ENCODE measurements around the gene C6orf15.

Gene C6orf15

GRCh38 chr6:31112478-31112877 is at the start of gene C6orf15:
C6orf15 (minus strand) TSS chr6:31112575; CDS start chr6:31112555, 20 bp downstream.
- DNase-seq = no peak

DNA sequence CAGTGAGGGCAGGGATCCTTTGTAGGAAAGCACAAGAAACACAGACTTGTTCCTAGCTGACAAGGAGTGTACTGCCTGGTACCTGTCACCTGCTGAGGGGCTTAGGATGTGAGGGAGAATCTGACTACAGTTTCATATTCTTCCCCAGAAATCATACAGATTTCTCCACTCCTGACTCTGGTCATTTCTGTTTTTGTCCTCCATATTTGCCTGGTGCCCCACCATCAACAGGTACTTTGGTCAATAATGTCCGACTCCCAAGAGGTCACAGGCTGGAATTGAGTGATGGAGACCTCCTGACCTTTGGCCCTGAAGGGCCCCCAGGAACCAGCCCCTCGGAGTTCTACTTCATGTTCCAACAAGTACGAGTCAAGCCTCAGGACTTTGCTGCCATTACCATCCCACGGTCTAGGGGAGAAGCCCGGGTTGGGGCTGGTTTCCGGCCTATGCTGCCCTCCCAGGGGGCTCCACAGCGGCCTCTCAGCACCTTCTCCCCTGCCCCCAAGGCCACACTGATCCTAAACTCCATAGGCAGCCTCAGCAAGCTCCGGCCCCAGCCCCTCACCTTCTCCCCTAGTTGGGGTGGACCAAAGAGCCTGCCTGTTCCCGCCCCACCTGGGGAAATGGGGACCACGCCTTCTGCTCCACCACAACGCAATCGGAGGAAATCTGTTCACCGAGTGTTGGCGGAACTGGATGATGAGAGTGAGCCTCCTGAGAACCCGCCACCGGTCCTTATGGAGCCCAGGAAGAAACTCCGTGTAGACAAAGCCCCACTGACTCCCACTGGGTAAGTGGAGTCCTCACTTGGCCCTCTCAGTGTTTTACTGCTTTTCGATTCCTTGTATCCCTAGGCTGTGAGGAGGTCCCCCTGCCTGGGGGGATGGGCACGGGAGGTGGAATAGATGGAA is 49.1 kb upstream of the C6orf15 start:
- no peak for DNase-seq

- no peak for DNase-seq
Measured at GRCh38 chr6:31158863-31159855, 46.8 kb upstream of the C6orf15 start.

DNA sequence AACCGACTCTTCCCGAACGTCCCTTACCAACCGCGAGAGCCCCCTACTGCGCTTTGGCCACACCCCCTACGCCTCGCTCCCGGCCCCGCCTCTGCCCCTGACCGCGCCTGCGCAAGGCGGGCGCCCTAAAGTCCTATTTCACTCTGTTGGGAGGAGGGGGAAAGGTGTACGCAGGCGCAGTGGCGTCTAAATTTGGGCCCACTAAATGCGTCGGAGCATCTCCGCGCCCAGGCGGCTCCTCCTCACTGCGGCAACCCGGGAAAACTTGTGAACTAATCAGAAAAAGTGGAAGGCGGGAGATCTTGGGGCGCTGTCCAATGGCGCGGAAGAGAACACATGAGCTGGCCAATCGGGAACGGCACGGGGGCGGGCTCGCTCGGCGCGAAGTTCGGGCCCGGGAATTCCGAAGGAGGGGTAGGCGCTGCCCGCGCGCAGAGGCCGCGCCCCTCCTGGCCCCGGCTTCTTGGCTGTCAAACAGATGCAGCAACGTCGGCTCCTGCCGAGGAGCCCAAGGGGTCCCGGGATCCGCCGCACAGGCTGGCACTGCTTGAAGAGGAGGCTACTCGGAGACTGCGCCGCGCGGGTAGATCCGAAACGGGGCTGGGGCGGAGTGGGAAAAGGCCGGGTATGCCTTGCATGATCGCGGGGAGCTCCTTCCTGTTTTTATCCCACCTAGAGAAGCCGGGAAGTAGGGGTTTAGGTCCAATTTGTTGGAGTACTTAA is 45.9 kb upstream of the C6orf15 start, which contains the start of gene TCF19:
TSS of gene TCF19 (plus strand) at position 450 of the 723 bp plus-strand sequence. CDS start 881 bp downstream, outside the sequence.
- peak; percentile 100 for DNase-seq

- DNase-seq = no peak
Measured at GRCh38 chr6:31157513-31158139, 45.3 kb upstream of the C6orf15 start, which contains the start of gene CCHCR1. CCHCR1 (minus strand) TSS chr6:31157802; CDS start chr6:31157600, 202 bp downstream.

DNA sequence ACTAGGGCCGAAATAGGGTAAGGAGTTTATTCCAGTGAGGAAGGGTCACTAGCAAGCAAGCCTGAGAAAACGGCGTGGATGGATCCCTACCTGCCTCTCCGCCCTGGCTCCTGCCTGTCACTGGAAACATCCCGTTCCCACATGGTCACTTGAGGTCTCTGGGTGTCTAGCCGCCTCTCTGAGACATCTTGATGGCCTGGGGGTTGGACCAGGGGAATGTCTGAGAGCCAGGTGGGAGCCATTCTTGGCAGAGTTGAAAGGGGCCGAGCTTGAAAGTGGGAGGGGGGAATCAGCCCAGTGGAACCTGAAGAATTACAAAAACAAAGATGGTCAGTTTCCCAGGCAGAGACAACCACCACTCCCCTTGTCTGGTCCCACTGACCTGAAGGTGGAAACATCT is 44.3 kb upstream of the C6orf15 start:
- DNase-seq = peak; percentile 32

GRCh38 chr6:31154436-31154835 is 42.1 kb upstream of the C6orf15 start:
- no peak for DNase-seq

DNA sequence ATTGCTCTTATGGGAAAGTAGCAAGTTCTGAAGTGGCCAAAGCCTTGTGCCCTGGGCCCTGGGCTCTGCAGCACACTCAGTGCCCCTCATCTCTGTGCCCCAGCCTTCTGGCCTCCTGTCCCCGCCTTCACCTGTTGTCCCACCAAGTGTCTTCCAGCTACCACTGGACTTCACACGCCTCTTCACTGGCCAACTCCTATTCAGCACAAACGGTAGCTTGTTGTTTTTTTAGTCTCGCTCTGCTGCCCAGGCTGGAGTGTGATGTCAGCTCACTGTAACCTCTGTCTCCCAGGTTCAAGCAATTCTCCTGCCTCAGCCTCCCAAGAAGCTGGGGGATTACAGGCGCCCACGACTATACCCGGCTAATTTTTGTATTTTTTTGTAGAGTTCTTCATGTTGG is 40.4 kb upstream of the C6orf15 start:
- DNase-seq = peak; percentile 82

DNA sequence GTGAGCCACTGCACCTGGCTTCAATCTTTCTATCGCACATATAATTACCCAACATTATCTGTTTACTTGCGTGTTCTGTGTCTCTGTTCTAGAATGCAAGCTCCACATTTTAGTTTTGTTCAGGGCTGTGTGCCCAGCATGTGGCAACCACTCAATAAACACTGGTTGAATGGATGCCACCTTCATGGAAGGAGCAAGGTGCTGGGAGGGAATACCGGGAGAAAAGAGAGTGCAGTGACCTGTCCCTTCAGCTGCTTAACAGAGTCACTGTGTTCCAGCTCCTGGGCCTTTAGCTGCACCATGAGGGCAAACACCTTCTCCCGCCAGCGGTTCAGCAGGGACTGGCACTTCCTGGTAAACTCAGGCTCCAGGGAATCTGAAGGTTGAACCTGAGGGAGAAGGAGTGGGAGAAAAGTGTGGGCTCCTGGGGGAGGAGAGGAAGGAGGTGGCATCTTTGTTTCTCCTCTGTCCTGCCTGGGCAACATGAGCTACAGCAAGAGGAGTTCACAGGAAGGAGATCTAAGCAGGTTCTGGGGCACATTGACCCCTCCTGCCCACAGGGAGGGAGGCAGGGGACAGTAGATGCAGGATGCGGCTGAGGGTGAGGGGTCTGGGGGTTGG is 37.6 kb upstream of the C6orf15 start:
- no peak for DNase-seq

DNA sequence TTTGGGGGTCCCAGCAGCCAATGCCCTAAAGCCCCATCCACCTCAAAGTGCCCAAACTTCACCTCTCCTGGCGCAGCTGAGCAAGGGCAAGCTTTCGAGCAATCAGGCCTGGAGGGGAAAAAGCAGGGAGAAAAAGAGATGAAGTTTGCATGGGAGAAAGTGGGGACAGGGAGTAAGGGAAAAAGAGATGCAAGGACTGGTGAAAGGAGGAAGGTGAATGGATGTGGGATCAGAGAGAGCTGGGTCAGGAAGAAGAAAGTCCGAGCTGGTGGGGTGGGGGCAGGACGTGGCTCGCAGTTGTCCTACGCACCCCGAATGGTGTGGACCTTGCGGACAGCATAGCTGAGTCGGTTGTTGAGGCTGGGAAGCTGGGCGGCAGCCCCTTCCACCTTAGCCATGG is 33.0 kb upstream of the C6orf15 start:
- DNase-seq = no peak

DNA sequence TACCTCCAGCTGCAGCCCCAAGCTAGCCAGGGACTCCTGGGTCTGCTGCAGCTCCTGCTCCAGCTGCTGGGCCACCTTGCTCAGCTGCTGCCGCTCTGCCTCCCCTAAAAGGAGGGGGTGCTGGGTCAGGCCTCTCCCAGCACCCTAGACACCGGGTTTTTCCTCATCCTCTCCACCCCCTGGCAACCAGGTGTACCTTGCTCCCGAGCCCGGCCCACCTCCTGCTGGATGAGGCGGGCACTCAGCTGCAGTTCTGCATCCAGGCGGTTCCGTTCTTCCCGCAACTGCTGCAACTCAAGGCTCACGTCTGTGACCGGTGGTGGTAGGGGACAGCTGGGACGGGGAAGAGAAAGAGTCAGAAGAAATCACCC is 32.6 kb upstream of the C6orf15 start:
- no peak for DNase-seq

- DNase-seq = no peak
Measured at GRCh38 chr6:31144296-31144969, 32.1 kb upstream of the C6orf15 start.

DNA sequence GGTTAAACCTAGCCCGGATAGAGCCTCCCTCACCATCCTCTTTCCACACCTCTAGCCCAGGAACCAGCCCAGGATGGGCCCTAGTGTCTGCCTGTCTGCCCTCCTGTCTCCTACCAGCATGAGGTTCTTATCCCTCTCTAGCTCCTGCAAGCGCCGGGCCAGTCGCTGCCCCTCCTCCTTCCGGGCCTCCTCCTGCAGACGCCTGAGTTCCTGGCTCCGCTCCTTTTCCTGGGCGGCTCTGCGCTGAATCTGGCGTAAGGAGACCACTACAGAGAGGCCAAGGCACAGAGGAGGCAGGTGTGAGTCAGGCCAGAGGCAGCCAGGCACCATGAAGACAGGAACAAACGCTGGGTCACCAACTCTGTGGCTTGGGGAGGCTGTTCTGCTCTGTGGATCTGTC is 30.8 kb upstream of the C6orf15 start:
- DNase-seq = peak; percentile 64

DNA sequence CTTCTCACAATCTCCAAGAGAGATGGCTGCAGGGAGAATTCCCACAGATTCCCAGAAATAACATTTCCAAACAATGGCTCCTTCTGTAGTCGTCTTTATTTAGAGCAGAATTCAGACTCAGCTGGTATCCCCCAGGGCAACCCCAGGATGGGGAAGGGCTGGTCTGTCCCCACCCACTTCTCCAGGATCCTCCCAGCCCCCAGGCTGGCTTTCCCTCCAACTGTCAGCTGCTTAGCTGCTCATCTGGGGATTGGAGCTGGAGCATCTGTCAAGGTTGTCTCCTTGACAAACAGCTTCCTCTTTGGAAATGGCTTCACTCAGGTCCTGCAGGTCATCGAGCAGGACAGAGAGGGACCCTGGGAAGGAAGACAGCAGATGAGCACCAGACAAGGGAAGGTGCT is 30.0 kb upstream of the C6orf15 start:
- DNase-seq = no peak

DNA sequence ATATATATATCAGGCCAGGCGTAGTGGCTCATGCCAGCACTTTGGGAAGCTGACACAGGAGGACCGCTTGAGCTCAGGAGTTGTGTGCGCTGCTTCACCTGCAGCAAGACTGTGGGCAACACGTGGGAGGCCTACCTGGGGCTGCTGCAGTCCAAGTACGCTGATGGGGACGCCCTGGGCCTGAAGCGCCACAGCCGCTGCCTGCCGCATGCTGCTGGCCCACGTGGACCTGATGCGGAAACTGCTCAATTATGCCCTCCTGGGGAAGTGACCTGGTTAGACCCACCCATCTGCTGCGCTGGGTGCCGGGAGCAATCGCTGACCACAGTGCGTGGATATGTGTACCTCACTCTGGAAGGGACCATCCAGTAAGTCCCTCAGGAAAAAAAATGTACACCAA is 28.3 kb upstream of the C6orf15 start:
- no peak for DNase-seq

DNA sequence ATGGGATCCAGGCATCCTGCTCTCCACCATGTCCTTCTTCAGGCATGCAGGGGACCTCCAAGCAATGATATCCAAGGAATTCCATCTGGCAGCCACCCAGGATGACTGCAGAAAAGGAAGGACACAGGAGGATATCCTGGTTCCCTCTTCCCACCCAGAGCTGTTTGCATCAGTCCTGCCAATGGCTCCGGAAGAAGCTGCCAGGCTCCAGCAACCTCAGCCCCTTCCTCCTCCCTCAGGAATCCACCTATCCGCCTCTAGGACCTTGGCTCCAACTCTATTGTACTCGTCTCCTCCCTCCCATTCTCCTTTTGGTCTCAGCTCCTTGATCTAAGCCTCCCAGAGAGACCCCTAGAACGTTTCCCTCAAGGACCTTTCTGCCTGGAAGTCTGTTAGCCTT is 27.2 kb upstream of the C6orf15 start:
- DNase-seq = peak; percentile 64

DNA sequence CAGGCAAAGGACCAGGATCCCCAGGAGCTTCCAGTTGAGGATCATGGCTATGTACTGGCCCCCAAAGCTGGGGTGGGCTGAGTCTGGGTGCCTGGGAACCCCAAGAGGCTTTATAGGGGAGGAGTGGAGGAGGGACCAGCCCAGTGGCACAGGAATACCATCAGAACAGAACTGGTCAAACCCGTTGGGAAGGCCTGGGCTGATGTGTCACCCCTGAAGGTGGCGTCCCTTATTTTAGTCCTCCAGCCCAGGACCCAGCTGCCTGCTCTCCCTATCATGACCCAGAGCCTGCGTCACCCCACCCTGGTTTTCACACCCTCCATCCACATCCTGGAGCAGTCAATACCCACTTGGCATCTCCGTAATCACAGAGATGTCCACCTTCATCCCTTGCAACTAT is 26.6 kb upstream of the C6orf15 start, which contains the start of gene PSORS1C2:
TSS of gene PSORS1C2 (minus strand) at position 85 of the 400 bp plus-strand sequence. CDS start at position 45, 40 bp downstream.
- no peak for DNase-seq

DNA sequence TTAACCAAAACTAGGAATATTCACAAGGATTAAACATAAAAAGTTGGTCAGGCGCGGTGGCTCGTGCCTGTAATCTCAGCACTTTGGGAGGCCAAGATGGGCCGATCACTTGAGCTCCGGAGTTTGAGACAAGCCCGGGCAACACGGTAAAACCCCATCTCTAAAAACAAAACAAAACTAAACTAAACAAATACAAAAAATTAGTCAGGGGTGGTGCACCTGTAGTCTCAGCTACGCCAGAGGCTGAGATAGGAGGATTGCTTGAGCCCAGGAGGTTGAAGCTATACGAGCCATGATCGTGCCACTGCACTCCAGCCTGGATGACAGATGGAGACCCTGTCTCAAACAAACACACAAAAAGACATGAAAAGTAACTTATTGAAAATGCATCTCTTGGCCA is 23.3 kb upstream of the C6orf15 start:
- no peak for DNase-seq

- no peak for DNase-seq
Measured at GRCh38 chr6:31132806-31133205, 20.4 kb upstream of the C6orf15 start.

DNA sequence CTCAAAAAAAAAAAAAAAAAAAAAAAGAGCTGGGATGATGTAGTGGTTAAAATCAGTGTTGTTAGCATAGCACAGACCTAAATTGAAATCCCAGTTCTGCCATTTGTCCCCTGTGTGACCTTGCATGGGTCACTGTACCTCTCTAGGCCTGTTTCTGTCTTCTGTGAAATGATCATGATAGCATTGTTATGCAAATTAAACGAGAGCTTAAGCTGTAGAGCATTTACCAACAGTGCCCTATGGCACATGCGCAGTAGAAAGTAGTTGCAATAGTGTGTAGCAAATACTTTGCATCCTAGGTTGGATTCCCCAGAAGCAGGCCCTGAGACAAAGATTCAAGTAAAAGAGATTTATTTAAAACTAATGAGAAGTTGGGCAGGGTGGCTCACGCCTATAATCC is 19.2 kb upstream of the C6orf15 start:
- DNase-seq = no peak

DNA sequence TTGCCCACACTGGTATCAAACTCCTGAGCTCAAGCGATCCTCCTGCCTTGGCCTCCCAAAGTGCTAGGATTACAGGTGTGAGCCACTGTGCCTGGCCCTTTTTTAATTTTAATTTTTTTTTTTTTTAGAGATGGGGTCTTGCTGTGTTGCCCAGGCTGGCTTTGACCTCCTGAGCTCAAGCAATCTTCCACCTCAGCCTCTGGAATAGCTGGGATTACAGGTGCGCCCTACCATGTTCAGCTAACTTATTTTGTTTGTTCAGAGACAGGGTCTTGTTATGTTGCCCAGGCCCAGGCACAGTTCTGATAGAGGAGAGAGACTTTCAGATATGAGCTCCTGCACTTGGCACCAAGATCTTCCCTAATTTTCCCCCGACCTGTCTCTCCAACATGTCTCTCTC is 18.4 kb upstream of the C6orf15 start:
- no peak for DNase-seq

Data from kidney glomerular epithelial cell (primary cell).